Activated CD4-positive, alpha-beta T cell treated with anti-CD3 and anti-CD28 coated beads for 1 hour (primary cell): ENCODE measurements around the gene RAB15.

Experiments used
- DNase-seq: peaks from one replicate; pipeline ENCODE4 v3.0.0-alpha.2; 2020

Gene RAB15

DNA sequence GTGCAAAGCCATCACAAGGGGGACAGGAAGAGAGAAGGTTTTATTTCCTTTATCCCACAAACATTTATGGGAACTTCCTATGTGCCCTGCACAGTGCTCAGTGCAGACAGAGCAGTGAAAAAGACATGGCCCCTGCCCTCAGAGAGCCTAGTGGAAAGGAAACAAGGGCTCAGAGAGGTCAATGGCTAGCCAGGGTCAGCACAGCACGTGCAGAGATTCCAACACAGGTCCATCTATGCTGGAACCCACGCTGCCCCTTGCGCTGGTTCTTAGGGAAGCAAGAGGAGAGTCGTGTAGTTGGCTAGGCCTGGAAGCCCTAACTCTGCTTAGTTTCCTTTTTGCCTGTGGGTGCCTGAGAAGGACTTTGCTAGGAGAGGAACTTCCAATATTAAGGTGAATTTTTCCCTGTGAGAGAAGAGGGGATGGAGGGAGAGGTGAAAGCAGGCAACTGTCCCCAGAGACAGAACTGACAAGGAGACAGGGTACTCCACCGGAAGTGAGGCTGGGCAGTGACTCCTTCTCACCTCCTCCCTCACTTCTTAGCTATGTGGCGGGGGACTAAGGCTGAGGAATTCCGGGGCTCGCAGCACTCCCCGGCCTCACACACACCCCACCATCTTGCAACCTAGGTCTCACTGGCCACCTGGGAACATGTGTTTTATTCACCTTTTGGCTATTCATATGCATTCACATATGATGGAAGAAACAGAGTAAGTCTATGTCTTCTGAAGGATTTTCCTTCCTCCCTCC, 17.5 kb downstream of the RAB15 start:
- no peak for DNase-seq

DNA sequence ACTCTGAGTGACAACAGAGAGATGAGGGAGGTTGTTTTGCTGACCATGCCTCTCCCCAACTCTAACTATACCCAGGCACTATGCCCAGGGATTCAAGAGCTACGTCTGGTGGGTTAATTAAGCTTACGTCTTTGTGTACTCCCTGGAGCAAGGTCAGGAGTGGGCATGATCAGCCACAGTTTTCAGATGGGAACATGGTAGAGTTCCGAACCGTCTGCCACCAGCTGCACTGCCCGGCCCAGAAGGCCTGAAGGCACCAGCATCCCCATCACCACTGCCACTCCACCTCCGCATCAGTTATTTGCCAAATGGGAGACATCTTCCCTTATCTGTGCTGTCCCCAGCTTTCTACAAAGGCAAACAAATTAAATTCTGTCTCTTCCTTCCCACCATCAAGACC, 18.5 kb downstream of the RAB15 start:
- no peak for DNase-seq

DNA sequence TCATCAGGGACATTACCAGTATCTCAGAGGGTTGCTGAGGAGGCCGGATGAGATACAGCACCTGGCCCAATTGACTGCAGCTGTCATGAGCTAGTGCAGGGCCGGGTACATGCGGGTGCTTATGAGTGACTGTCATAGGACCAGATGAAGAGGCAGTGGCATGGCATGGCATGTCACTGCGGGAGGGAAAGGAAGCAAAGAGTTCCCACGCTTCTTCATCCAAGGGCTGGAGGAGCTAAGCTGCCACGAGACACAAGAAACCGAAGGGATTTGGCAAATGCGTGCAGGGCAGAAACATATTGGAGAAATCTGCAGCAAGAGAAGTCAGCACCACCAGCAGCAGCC, 18.9 kb downstream of the RAB15 start:
- DNase-seq = no peak

DNA sequence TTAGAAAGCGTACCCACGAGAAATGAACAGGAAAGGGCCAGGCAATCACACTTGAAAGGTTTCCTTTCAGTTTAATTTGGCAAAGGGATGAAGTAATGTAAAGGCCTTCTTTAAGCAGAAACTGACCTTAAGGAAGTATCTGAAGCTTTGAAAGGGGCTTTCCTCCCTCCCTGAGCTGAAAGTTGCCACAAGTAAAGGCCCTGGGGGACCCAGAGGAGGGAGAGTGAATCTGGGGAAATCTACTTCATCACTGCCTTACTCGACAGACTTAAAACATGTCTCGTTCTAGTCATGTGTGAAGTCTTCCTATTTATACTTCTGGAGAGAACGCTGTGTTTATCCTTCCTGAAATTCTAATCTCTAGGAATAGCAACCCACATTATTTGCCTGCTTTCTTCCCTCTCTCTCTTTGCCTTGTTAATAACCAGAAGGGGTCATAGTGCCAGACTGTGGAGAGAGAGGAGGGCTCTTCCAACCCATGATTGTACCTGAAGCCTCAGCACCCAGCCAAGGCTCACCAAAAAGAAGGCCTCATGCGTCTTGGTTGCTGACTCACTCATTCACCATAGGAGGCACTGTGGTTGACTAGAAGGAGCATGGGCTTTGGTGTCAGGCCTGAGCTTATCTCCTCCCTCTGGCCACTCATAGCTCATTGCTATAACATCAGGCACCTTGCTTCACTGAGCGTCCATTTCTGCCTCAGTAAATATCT, 19.4 kb downstream of the RAB15 start:
- no peak for DNase-seq

DNA sequence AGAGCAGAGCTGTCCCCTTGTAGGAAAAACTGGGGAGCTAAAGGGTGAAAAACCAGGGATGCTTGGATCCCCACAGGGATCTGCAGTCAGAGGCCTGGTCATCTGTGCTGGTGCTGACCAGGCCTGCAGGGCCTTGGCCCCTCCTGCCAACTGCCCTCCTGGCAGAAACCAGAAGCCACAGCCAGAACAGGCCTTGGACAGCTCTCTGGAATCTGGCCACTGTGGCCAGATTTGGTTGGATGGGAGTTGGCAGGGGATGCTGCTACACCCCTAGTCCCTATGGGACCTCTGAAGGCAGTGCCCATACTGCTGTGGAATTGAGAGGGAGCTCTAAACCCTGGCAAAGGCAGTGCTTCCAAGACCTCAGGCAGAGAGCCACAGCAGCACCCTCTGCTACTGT, 20.4 kb downstream of the RAB15 start:
- DNase-seq = no peak

DNA sequence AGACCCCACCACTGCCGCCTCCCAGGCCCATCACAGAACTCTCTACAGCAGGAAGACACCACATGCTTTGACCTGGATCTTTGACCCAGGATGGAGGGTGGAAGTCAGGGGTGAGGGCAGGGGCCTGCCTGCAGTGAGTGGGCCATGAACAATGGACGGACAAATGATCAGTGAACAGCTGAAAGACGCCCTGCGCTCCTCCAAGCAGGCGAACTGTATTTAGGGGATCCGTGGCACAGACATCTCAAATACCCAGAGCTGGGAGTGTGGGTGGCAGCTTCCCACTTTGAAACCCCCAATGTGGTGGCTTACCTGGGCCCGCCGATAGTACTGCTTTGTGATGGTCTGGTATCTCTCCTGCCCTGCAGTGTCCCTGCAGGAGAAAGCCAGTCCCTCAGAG, 20.8 kb downstream of the RAB15 start:
- no peak for DNase-seq

DNA sequence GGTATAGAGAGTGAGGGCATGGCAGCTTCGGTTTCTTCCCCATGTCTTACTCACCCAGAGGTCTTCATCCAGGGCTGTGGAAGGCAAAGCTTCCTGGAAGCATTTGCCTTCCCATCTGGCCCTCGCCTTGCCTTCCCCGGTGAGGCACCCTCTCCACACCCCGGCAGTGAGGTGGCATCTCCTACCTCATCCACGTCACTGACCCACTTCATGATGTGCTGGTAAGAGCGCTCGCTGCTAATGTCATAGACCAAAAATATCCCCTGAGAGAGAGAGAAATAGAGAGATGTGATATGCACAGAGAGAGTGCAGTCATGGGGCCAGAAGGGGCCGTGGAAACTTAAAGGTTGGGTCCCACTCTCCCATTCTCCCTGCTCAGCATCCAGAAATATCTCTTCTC, 21.2 kb downstream of the RAB15 start:
- DNase-seq = no peak

DNA sequence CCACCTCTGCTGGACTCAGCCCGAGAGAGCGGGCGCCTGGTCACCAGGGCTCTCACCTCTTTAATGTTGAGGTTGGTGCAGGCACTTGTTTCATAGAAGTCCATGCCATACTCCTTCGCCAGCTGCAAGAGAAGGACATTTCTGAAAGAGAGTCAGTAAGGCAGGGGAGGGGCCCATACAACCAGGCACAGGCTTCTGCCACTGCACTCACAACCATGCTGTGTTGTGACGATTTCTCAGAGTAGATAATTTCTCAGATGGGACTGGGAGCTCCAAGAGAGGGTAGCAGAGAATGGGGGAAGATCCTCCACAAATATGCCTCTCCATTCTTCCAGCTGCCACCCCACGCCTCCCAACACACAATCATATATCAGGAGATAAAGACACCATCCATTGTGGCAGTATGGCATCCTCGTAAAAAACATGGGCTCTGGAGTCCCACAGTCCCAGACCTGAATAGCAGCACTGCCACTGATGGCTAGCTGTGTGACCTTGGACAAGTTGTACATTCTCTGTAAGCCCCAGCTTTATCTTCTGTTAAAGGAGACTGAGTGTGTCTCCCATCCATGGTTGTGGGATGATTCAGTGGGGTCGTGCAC, 23.4 kb downstream of the RAB15 start:
- no peak for DNase-seq

DNA sequence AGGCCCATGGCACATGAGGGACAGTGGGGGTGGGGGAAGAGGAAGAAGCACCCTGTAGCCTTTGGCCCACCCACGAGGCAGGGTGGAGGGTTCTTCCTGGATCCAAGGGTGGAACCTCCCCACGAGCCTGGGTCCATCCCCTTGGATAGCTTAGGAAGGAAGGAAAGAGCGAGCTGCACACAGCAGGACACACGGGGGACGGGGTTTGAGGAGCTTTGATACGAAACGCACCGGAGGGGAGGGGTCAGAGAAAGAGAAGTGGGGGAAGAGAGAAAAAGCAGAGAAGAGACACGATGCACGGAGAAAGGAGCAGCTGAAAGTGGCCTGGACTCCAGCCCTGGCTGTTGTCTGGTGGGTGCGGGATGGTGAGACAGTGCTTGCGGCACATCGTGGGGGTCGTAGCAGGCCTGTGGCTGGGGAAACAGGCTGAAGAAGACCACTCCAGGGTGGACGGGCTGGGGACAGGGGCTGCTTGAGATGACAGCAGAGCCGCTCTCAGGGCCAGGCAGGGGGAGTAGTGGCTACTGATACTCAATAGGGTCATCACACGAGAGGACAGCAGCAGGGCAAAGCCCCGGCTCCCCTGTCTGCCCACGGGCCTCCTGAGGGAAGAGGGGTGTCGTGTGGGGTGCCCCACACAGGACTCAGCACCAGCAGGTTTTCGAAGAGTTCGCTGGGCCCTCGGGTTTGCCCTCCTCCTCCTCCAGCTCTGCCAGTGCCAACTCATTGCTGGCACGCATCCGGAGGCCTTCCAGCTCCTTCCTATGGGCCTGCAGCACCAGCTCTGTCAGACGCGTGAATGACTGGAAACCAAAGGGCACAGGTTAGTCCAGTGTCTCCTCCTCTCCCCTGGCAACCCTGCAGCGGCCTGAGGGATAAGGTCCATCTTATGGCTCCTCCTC, 24.2 kb downstream of the RAB15 start:
- DNase-seq = no peak

DNA sequence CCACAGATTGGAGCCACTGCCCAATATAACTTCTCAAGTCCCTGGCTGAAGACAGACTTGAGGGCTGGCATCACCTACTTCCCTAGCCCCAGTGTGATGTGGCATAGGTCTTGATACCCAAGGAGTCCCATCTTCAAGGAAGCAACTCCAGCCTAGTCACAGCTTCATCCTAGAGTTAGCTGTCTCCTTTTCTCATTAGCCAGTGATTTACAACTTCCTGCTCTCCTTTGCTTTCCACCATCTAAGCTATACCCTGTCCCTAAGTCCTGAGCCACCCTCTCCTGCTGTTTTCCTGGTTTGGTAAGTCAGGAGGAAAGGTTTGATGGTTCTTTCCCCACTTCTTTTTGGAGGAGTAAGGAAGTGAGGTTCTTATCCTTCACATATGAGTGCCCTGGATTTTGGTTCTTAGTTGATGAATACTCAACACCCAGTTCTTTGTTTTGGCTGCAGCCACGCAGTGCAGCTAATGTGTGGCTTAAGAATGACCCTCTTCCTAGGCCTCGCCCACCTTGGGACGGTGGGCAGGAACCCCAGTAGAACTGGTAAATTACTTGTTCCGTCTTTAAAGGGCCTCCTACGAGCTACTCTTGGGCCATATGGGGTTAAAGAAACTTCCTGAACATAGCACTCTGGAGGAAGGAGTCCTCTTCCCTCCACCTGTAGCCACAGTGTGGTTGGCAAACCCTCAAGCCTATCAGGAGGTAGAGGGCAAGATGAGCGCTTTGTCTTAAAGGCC, 25.7 kb downstream of the RAB15 start:
- no peak for DNase-seq

DNA sequence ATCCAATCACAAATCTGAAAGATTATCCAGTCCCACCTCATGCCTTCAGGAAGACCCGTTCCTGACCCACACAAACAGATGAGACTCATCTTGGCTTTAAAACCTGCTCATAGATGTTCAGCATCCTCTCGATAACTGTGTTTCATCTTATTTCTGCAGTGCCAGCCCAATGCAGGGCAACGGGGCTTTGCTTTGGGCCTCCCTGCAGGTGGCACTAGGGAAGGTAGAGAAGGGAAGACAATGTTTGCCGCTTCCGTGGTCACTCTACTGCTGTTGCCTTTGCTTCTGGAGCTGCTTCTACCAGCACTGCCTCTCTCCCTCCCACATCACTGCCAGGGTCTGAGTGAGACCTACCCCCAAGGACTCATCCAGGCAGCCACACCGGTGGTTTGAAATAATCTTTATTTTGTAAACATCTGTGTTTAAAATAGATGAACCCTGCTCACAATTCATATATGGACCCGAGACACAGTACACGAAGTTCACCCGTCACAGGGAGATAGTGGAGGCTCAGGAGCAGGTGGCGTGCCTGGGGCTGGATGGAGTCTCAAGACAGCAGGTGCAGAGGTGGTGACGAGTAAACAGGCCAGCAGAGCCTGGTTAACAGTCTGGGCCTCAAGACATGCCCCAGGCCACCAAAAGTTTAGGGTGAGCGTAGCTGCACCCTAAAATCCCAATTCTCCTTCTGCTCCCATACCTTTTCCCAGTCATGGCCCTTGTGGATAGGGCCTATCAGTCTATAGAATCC, 26.5 kb downstream of the RAB15 start:
- no peak for DNase-seq

DNA sequence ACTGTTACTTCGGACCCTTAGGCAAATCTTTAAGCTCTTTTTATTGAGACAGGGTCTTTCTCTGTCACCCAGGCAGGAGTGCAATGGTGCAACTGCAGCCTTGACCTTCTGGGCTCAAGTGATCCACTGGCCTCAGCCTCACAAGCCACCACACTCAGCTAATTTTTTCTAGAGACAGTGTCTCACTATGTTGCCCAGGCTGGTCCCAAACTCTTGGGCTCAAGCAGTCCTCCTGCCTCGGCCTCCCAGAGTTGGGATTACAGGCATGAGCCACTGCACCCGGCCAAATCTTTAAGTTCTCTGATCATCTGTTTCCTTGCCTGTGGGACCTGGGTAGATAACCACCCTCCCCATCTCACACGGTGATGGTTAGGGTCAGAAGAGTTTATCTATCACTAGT, 27.3 kb downstream of the RAB15 start:
- DNase-seq = no peak

DNA sequence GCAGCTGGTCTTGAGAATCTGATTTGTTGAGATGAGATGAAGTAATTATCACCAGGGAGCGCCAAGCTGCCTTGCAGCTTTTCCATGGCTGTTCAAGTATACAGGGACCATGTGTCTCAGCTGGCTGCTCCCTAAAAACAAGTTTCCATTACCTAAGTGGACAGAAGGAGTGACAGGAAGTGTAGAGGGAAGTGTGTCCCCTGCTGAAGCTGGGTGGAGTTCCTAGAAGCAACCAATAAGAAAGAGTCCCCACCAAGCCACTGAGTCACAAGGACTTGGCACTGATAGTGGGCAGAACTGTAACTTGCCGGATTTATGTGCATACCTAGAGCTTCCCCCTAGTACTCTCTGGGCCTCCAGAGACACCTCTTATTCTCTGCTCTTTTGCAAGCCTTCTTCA, 28.1 kb downstream of the RAB15 start:
- DNase-seq = no peak

DNA sequence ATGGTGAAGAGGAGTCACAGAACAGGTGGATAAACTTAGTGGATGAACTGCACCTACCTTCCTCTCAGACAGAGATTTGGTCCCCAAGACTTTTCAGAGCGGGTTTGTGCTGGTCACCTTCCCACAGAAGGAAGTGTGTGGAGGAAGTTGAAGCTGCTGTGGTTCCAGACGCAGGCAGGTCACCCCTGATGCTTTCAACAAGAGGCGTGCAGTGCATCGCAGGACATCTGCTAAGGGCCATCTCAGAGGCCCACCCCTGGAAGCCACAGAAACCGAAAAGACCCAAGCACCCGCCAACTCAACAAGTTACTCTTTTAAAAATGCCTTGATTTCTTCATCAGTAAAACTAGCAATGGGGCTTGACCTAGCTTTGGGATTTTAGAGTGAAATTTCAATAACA, 28.6 kb downstream of the RAB15 start:
- no peak for DNase-seq

DNA sequence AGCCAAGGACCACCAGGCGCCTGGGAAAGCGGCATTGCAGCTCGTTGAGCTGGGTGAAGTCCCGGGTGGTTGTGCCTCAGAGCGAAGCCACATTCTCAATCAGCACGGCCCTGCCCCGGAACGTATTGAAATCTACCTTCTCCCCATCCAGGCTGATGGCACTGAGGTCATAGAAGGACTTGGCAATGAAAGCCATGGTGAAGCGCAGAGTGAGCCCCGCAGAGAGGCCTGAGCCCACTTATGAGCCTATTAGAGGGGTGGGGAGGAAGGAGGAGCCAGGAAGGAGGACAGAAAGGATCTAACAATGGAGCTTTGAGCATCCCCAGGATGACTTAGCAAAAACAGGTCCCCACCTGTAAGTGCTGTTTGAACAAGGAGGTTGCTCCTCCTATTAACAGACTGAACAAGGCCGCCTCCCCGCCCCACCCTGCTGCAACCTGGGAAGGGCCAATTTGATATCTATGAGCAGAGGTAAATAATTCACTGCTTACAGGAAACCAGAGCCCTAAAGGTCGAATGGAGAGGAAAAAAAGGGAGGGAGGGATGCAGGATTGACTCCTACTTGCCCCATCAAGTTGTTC, 29.5 kb downstream of the RAB15 start, which contains the start of gene GPX2:
Gene GPX2 (minus strand): TSS at position 215 of the 581 bp plus-strand sequence. CDS start 19 bp downstream, at position 196.
- no peak for DNase-seq

DNA sequence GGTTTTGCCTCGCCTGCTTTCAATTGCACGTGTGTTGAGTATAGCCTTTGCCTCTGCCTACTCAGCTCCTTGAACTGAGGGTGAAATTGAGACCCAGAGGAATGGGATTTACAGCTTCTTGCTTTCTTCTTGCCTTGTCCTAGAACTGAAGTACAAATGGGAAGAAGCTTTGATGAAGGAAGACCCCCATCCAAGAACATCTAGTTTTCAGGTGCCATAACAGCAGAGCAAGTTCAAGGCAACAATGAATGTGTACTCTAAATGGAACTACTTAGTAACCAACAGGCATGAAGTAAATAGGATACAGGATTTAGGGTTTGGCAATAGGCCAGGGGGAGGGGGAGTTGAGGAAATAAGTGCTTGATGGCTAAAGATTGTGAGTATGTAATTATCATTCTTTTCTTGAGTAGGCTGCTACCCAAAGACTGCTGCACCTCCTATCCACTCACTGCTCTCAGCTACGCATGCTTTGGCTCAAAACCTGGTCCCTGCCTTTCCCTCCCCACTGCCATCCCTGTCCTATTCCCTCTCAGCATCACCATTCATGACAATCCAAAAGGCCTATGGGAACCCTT, 31.7 kb downstream of the RAB15 start:
- no peak for DNase-seq

DNA sequence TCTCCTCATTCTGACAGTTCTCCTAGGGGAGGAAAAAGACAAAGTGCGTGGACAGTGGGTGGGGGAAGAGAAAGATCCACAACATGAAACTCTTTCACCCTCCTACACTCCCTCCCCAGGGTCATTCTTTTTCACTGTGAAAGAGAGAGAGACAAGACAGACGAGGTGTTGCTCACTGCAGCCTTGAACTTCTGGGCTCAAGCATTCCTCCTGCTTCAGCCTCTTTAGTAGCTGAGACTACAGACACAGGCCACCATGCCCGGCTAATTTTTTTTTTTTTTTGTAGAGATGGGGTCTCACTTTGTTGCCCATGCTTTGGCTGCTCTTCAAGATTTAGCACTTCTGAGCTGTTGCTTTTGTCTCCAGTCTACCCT, 32.3 kb downstream of the RAB15 start:
- DNase-seq = no peak

DNA sequence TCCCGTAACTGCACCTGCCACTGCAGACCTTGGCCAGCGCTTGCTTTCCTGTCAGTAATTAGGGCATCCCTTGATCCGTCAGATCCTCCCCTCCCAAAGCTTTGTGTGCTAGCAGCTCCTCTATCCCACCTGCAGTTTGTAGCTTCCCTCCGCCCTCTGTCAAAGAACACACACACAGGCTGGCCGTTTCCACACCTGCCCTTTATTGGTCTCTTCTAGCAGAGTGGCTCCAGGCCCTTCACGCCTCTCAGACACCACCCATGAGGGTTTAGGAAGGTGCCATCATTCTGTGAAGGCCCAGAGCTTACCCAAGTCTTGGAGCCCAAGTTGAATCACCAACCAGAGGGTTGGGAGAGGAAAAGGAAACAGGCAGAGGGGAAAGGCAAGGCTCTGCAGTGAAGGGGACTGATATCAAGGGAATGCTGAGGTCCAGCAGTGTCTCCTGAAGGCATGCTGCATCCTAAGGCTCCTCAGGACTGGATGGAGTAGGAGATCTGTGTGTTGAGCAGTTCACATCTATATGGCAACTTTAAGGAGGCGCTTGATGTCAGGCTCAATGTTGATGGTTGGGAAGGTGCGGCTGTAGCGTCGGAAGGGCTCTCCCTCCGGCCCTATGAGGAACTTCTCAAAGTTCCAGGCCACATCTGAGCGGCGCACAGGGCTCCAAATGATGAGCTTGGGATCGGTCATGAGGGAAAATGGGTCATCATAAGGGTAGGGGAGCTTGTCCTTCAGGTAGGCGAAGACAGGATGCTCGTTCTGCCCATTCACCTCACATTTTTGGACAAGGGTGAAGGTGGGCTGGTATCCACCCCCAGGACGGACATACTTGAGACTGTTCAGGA, 32.9 kb downstream of the RAB15 start:
- no peak for DNase-seq

DNA sequence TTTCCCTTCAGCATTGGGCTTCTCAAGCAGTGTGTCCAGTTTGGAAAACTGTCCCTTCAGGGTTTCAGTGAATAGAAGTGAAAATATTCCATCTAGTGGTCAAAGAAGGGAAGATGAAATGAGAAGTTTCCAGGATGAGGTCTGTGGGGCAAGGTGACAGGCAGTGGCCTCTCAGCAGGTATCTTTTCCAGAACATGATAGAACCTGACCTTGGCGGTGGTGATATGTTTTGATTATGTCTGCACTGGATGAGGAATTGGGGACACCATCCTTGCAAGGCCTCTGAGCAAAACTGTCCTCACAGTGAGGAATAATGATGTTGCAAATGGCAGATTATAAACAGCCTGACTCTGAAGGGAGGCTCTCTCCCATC, 34.3 kb downstream of the RAB15 start:
- DNase-seq = no peak

DNA sequence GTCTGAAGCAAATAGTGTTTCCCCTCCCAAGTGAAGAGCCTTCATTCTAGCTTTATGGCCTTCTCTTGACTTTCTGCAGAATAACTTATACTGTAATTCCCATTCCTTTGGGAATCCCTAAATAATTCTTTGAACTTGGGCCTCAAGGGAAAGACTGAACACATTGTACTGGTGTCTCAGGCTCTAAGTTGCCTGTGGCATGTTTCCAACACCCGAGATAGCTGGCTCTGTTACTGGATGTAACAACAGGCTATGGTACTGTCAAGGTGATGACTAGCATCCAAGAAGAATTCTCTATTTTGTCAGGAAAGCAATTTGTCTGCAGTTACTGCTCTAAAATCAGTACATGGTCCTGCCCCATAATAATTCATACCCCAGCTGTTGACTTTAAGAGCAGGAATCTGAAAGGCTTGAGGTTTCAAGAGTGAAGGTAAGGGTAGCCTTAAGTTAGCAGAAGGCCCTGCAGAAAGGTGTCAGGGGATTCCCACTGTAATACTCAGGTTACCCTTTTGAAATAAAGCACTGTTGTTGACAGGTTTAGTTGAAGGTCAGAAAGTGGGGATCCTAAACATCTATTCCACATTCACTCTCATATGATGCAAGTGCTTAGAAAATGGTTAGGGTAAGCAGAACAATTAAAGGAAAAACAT, 34.8 kb downstream of the RAB15 start:
- no peak for DNase-seq
